ENCODE measurements around the gene NDUFS6.
A peak's percentile ranks its signal among the peaks of the same experiment; 100 is the strongest.

NDUFS6 gene

DNA sequence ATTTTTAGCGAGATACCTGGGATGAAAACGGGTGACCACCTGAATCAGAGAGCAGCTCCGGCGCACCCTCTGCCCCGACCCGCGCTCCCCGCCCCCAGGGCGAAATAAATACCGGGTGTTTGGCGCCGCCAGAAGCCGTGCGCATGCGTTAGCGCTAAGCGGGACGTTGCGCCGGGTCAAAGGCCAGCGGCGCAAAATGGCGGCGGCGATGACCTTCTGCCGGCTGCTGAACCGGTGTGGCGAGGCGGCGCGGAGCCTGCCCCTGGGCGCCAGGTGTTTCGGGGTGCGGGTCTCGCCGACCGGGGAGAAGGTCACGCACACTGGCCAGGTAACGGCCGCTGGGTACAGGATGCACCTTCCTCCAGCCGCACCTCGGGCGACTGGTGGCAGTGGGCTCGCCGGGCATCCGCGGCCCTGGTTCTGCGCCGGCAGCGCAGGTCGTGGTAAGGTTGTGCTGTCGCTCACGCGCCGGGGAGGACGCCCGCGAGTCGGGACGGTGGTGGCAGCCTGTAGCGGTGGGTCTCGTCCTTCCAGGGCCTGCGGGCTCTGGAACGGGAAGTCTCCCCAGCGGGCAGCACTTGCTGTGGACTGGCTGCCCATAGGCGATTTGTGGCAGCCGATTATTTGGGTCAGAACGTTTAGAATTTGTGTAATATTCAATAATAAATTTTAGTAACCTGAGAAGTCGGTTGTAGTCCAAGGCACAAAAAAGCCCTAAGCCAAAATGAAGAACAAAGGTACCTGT, at the start of gene NDUFS6:
NDUFS6 (plus strand) TSS at position 186 of the 745 bp plus-strand sequence; CDS start at position 197, 11 bp downstream.
- in situ Hi-C loops (cut with MboI; ENCODE audit: low sequenced_read_pairs, unreplicated experiment), result no loop called here
- TF ChIP-seq, protein P1, sequence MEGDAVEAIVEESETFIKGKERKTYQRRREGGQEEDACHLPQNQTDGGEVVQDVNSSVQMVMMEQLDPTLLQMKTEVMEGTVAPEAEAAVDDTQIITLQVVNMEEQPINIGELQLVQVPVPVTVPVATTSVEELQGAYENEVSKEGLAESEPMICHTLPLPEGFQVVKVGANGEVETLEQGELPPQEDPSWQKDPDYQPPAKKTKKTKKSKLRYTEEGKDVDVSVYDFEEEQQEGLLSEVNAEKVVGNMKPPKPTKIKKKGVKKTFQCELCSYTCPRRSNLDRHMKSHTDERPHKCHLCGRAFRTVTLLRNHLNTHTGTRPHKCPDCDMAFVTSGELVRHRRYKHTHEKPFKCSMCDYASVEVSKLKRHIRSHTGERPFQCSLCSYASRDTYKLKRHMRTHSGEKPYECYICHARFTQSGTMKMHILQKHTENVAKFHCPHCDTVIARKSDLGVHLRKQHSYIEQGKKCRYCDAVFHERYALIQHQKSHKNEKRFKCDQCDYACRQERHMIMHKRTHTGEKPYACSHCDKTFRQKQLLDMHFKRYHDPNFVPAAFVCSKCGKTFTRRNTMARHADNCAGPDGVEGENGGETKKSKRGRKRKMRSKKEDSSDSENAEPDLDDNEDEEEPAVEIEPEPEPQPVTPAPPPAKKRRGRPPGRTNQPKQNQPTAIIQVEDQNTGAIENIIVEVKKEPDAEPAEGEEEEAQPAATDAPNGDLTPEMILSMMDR (IDR thresholded peaks at IDR 0.05; ENCODE audit: borderline replicate concordance, control extremely low read depth, extremely low read depth, insufficient read depth, missing control alignments), result no peak
- DNase-seq (ENCODE audit: low spot score), result peak; percentile 88

DNA sequence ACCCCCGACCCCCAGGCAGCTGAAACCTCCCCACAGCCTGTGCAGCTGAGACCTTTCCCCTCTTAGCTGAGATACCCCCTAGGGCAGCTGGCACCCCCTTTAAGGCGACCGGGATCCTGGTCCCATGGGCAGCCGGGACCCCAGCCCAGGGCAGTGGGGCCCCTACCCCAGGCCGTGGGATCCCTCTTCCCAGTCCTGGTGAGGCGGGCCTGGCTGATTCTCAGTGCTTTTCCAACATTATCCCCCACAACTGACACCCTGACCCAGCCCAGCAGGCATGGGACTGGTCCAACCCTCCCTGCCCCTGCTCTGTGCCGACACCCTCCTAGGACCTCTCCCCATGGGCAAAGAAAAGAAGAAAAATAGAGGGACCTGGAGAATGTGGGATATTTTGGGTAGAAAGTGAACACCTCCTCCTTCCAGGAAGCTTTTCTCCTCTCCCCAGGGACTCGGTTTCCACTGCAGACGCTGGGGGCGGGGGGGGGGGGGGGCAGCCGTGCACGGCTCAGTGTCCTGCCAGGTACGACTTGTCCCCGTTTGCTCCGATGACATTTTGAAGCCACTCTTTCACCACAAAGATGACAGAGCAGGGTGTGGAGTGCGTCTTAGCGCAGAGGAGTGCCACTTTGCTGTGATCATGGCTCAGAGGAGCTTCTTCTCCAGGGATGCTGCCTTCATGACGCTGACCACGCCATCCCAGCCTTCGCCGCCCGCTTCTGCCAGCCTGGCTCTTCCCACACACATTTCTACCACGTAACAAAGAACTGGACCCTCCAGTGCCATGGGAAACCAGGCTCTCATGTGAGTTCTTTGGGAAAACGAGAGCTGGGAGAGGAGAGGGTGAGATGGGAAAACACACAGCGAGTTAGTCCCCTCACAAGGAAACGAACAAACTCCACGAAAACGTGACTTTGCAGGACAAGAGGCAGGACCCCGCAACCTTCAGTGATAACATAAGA, 49.1 kb upstream of the NDUFS6 start:
- TF ChIP-seq, protein P1 (IDR thresholded peaks at IDR 0.05; ENCODE audit: borderline replicate concordance, control extremely low read depth, extremely low read depth, insufficient read depth, missing control alignments), result no peak
- no peak for DNase-seq (ENCODE audit: low spot score)
- in situ Hi-C loops (cut with MboI; ENCODE audit: low sequenced_read_pairs, unreplicated experiment), result no loop called here

DNA sequence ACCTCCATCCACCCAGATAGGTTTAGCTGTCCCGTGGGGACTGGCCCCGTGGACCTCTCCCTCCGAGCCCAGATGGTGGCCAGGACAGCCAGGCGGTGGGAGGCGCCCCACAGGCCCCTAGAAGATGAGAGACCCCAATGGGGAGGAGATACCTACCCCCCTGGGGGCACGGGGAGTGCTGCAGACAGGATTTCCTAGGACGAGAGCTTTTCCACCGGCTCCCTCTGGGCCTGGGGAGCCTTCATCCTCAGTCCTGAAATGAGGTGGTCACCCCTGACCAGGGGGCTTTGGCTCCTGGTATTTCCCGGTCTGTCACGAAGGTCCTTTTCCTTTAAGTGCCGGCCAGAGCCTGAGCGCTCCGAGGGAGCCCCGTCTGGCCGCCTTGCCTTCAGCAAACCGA, 48.3 kb upstream of the NDUFS6 start:
- no peak for DNase-seq (ENCODE audit: low spot score)
- TF ChIP-seq, protein P1 (IDR thresholded peaks at IDR 0.05; ENCODE audit: borderline replicate concordance, control extremely low read depth, extremely low read depth, insufficient read depth, missing control alignments), result no peak
- in situ Hi-C loops (cut with MboI; ENCODE audit: low sequenced_read_pairs, unreplicated experiment), result no loop called here

DNA sequence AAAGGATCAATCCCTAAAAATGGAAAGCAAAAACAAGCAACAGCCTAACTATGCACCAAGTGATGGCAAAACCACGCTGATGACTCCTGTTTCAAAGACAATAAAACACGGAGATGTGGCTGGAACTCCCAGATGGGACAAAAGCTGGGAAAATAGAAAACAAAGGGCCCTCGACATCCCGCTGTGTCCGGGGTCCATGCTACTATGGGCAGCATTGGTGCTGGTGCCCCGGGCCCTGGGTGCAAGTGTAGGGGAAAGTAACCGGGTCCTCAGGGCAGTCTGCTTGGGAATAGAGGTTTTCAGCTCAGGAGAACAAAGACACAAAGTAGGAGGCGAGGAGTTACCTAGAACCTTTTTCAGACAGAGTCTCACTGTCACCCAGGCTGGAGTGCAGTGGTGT, 47.7 kb upstream of the NDUFS6 start:
- in situ Hi-C loops (cut with MboI; ENCODE audit: low sequenced_read_pairs, unreplicated experiment), result no loop called here
- DNase-seq (ENCODE audit: low spot score), result no peak
- TF ChIP-seq, protein P1 (IDR thresholded peaks at IDR 0.05; ENCODE audit: borderline replicate concordance, control extremely low read depth, extremely low read depth, insufficient read depth, missing control alignments), result no peak

DNA sequence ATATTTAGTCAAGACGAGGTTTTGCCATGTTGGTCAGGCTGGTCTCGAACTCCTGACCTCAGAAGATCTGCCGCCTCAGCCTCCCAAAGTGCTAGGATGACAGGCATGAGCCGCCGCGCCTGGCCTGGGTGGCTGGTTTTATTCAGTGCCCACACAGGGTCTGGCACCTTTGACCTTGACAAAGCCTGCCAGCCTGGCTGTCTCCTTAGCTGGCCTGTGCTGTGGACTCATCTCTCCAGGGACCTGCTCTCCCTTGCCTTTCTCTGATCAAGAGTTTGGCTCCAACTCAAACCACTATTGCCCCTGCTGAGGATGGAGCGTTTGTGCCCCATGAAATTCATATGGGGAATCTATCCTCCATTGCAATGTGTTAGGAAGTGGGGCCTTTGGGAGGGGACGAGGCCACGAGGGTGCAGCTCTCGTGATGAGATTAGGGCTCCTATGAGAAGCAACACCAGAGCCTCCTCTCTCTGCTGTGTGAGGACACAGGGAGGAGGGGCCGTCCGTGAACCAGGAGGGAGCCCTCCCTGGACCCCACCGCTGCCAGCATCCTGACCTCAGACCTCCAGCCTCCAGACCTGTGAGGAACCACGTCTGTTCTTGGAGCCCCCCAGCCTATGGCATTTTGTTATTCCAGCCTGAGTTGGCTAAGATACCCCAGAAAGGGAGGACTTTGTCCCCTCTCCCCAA, 46.5 kb upstream of the NDUFS6 start:
- in situ Hi-C loops (cut with MboI; ENCODE audit: low sequenced_read_pairs, unreplicated experiment), result no loop called here
- no peak for DNase-seq (ENCODE audit: low spot score)
- TF ChIP-seq, protein P1 (IDR thresholded peaks at IDR 0.05; ENCODE audit: borderline replicate concordance, control extremely low read depth, extremely low read depth, insufficient read depth, missing control alignments), result no peak

DNA sequence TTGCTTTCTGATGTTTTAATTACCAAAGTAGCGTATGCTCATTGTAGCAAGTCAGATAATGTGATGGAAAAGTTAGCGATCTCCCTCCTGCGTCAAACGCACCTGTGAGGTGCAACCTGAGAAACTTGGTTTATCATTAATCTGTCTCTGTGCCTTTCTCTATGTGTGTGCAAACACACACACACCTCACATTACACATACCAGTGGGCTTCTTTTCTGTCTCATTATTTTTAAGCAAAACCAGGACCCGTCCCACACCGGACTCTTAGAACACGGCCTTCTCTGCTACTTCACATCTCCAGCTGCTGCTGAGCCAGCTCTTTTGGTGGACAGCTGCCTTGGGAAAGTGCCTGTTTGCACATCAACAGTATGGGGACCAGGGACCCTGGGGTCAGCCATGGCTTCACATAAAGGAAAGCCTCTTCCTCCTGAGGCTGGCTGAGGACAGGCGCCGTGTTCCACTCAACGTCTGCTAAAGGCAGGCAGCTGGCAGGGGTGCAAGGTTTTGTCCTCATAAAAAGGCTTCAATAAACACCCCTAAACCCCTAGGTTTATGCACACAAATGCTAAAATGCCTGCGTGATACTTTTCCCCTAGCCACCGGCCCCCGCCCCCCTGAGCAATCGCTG, 45.8 kb upstream of the NDUFS6 start:
- TF ChIP-seq, protein P1 (IDR thresholded peaks at IDR 0.05; ENCODE audit: borderline replicate concordance, control extremely low read depth, extremely low read depth, insufficient read depth, missing control alignments), result no peak
- in situ Hi-C loops (cut with MboI; ENCODE audit: low sequenced_read_pairs, unreplicated experiment), result no loop called here
- no peak for DNase-seq (ENCODE audit: low spot score)

All from GM13976 (cell line).